Islet precursor cell (in vitro differentiated cells): Measurements from ENCODE around the gene CFP.
A peak's percentile ranks its signal among the peaks of the same experiment; 100 is the strongest.

Experiments
- DNase-seq: peaks from one replicate; pipeline ENCODE4 v3.0.0-alpha.2; 2018

CFP gene

GRCh38 chrX:47597222-47597621, 32.5 kb downstream of the CFP start:
- no peak for DNase-seq

- DNase-seq: no peak
These were observed 33.5 kb downstream of the CFP start for GRCh38 chrX:47596256-47596655.

- no peak for DNase-seq
These were observed 33.9 kb downstream of the CFP start for GRCh38 chrX:47595716-47596251.

GRCh38 chrX:47593522-47593921, 36.2 kb downstream of the CFP start:
- no peak for DNase-seq

GRCh38 chrX:47590984-47591383, 38.7 kb downstream of the CFP start:
- no peak for DNase-seq

GRCh38 chrX:47587906-47588735, 41.6 kb downstream of the CFP start:
- peak; percentile 40 for DNase-seq

- peak; percentile 9 for DNase-seq
These were observed 42.4 kb downstream of the CFP start for GRCh38 chrX:47587091-47587891.

- DNase-seq: peak; percentile 51
These were observed 43.5 kb downstream of the CFP start for GRCh38 chrX:47586043-47586787.

- no peak for DNase-seq
These were observed 44.5 kb downstream of the CFP start for GRCh38 chrX:47585273-47585672.

GRCh38 chrX:47584714-47585113, 45.0 kb downstream of the CFP start:
- no peak for DNase-seq

GRCh38 chrX:47583240-47583861, 46.4 kb downstream of the CFP start:
- DNase-seq: no peak

GRCh38 chrX:47581731-47582647, 47.7 kb downstream of the CFP start, which contains the start of gene TIMP1:
TSS of gene TIMP1 (plus strand) at chrX:47582436. CDS start at chrX:47583416, 980 bp downstream.
- peak; percentile 97 for DNase-seq

GRCh38 chrX:47579537-47579936, 50.2 kb downstream of the CFP start:
- no peak for DNase-seq

- no peak for DNase-seq
These were observed 51.0 kb downstream of the CFP start for GRCh38 chrX:47578692-47579091.

- DNase-seq: no peak
These were observed 51.8 kb downstream of the CFP start for GRCh38 chrX:47577901-47578300.

- peak; percentile 61 for DNase-seq
These were observed 52.3 kb downstream of the CFP start for GRCh38 chrX:47577424-47577823.

GRCh38 chrX:47576021-47576898, 53.5 kb downstream of the CFP start:
- peak; percentile 37 for DNase-seq

GRCh38 chrX:47574547-47575301, 55.0 kb downstream of the CFP start:
- peak; percentile 58 for DNase-seq

GRCh38 chrX:47574076-47574546, 55.6 kb downstream of the CFP start:
- DNase-seq: peak; percentile 63
